Stimulated activated CD4-positive, alpha-beta T cell treated with anti-CD3 and anti-CD28 coated beads, Interleukin-12 subunit alpha, Interleukin-12 subunit beta, amount 100 ng/mL, for 4 hours (primary cell): ENCODE measurements around the gene FCGBP.
"Not testable (repeated sequence)": the region's sequence is repeated elsewhere in the genome, so short reads cannot be mapped to it uniquely, and the experiment has no call there.

Experiments used
- DNase-seq: peaks from one replicate; pipeline ENCODE4 v3.0.0-alpha.2; 2020

FCGBP gene

GRCh38 chr19:39916851-39917396 lies 17.5 kb downstream of the FCGBP start:
- DNase-seq: no peak

- DNase-seq: no peak
These were observed 18.2 kb downstream of the FCGBP start for GRCh38 chr19:39916236-39916635.

- no peak for DNase-seq
These were observed 18.6 kb downstream of the FCGBP start for GRCh38 chr19:39915848-39916215.

GRCh38 chr19:39915101-39915847 lies 19.2 kb downstream of the FCGBP start:
- no peak for DNase-seq

GRCh38 chr19:39913682-39914333 lies 20.6 kb downstream of the FCGBP start:
- DNase-seq: no peak

GRCh38 chr19:39908803-39909202 lies 25.6 kb downstream of the FCGBP start:
- no peak for DNase-seq

GRCh38 chr19:39906820-39907611 lies 27.4 kb downstream of the FCGBP start:
- DNase-seq: no peak

- DNase-seq: no peak
These were observed 28.2 kb downstream of the FCGBP start for GRCh38 chr19:39906283-39906682.

GRCh38 chr19:39903486-39904091 lies 30.8 kb downstream of the FCGBP start:
- DNase-seq: not testable (repeated sequence)

GRCh38 chr19:39902326-39902725 lies 32.1 kb downstream of the FCGBP start:
- DNase-seq: not testable (repeated sequence)

- not testable (repeated sequence) for DNase-seq
These were observed 32.8 kb downstream of the FCGBP start for GRCh38 chr19:39901681-39902080.

GRCh38 chr19:39898858-39899257 lies 35.6 kb downstream of the FCGBP start:
- not testable (repeated sequence) for DNase-seq

GRCh38 chr19:39897511-39898245 lies 36.8 kb downstream of the FCGBP start:
- peak; percentile 47 for DNase-seq

GRCh38 chr19:39895096-39895495 lies 39.3 kb downstream of the FCGBP start:
- not testable (repeated sequence) for DNase-seq

GRCh38 chr19:39894236-39894606 lies 40.2 kb downstream of the FCGBP start:
- DNase-seq: not testable (repeated sequence)

GRCh38 chr19:39893366-39894235 lies 40.8 kb downstream of the FCGBP start:
- not testable (repeated sequence) for DNase-seq

- not testable (repeated sequence) for DNase-seq
These were observed 41.9 kb downstream of the FCGBP start for GRCh38 chr19:39892506-39892902.

- not testable (repeated sequence) for DNase-seq
These were observed 42.6 kb downstream of the FCGBP start for GRCh38 chr19:39891660-39892505.

- DNase-seq: no peak
These were observed 43.5 kb downstream of the FCGBP start for GRCh38 chr19:39890755-39891551.
